GM19043 (cell line): ENCODE data around the gene EIF2S2.

Experiments used
- ATAC-seq: cut with Tn5 transposase; IDR thresholded peaks from one replicate; pipeline ENCODE4 v1.9.1; 2021; ENCODE audit warnings: low read depth; ENCODE audit not compliant: unreplicated experiment

The EIF2S2 gene

DNA sequence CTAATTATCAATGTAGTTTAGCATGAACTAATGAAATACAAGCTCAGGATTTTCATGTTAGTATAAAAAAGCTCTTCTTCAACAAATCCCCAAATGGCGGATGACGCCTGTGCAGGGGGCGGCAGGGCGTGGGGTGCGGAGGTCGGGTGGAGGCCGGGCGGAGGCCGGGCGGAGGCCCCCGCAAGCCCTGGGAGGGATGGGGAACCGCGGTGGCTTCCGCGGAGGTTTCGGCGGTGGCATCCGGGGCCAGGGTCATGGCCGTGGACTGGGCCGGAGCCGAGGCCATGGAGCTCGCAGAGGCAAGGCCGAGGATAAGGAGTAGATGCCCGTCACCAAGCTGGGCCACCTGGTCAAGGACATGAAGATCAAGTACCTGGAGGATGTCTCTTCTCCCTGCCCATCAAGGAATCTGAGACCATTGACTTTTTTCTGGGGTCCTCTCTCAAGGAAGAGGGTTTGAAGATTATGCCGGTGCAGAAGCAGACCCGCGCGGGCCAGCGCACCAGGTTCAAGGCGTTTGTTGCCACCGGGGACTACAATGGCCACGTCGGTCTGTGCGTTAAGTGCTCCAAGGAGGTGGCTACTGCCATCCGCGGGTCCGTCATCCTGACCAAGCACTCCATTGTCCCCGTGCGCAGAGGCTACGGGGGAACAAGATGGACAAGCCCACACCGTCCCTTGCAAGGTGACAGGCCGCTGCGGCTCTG, 10.4 kb upstream of the EIF2S2 start:
- ATAC-seq = no peak

GRCh38 chr20:34120213-34120612, 8.2 kb upstream of the EIF2S2 start:
- no peak for ATAC-seq

DNA sequence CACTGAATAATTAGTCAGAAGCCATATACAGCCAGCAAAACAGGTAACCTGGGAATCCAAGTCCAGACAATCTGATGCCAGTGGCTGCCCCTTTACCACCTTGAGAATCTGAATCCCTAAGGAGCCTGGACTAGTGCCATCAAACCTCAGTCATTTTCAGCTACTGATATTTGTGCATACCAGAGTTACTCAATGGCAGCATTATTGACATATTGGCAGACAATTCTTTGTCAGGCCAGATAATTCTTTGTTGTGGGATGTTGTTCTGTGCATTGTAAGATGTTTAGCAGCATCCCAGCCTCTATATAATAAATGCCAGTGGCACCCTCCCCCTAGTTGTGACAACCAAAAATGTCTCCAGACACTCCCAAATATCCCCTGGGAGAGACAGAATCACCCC, 3.2 kb upstream of the EIF2S2 start:
- no peak for ATAC-seq

- ATAC-seq = no peak
Measured at GRCh38 chr20:34114809-34115208, 2.8 kb upstream of the EIF2S2 start.

DNA sequence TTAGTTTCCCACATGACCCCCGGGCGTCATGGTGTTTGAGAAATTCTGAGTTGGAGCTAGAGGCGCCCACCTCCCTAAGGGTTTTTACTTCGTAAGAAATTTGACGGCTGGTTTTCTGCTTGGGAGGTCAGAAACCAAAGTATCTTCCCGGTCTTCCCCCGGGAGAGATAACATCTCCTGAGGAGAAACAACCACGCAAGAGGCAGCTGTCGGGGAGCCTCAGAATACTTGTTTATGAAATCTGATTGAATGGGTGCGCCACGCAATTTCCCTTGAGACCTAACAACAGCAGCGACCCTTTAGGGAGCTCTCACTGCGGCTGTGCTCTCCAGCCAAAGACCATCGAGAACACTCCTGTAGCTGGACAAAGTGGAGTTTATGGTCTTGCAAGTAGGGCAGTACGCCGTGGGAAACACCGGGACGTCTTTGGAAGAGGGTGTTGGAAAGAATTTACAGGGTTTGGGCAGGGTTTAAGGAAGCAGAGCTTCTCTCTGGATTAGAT, 608 bp upstream of the EIF2S2 start:
- no peak for ATAC-seq

DNA sequence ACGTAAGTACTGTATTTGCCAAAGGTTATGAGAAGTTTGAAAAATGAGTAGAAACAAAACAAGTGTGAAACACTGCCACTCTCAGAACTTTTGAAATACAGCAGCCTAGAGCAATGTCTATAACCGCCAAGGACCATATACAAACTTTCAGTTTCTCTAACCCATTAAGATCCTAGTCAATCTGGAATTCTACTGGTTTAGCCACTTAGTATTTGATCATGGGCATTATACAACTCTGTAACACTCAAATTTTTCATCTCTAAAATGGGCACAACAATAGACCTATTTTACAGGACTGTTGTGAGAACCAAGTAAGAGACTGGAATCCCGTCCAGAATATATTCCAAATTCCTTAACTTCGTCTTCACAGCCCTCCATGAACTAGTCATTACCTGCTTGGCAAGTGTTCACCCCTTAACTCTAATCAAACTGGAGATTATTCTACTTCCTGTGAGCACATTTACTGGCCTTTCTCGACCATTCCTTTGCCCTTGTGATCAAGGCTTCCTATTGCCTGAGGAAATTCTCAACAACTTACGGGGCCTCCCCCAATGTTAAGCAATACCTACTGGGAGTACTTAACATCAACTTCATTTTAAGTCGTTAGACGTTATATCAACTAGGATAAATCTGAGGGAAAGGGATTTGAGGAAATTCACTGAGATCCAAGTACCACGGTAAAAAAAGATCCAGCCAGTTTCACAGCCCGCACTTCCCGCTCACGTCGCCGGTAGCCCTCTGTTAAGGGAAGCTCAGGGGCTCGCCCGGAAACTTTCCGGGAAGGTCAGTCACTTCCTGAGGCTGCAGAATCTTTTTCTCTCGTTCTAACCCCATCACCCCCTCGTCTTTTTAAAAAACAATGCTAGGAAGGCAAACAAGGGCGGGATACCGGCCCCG, 1.1 kb downstream of the EIF2S2 start:
- ATAC-seq = no peak

GRCh38 chr20:34110025-34110744, 1.9 kb downstream of the EIF2S2 start:
- no peak for ATAC-seq

- no peak for ATAC-seq
Measured at GRCh38 chr20:34109442-34109841, 2.6 kb downstream of the EIF2S2 start.

GRCh38 chr20:34108616-34109174, 3.3 kb downstream of the EIF2S2 start:
- ATAC-seq = no peak

DNA sequence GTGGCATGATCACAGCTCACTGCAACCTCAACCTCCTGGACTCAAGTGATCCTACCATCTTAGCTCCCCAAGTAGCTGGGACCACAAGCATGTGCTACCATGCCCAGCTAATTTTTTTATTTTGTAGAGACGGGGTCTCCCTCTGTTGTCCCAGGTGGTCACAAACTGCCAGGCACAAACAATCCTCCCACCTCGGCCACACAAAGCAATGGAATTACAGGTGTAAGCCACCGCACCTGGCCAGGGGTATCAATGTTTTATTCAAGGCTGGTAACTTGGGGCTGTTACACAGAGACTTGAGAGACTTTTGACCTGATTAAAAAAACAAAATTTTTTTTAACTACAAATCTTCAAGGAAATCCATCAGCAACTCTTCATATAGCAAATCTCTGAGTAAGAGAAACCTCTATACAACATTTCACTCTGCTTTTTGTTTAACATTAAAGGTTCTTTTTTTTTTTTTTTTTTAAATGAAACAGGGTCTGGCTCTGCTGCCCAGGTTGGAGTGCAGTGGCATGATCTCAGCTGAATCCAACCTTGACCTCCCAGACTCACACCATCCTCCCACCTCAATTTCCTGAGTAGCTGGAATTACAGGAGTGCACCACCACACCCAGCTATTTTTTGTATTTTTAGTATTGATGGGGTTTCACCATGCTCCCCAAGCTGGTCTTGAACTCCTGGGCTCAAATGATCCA, 5.9 kb downstream of the EIF2S2 start:
- no peak for ATAC-seq

DNA sequence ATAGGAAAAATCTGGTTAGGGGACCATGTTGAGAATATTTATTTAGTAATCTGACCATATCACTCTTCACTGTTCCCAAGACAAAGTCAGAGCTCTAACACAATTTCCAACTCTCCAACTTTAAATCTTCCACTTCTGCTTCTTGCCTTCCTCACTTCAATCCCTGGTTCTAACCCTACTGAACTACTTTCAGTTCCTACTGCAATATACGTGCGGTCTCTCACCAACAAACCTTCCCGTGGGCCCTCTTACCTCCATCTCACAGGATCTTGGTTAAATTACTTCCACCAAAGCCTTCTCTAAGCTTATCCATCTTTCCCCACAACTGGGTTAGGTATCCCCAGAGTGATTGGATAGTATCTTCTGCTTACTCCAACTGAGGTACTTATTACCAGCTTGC, 8.0 kb downstream of the EIF2S2 start:
- ATAC-seq = no peak

- no peak for ATAC-seq
Measured at GRCh38 chr20:34102342-34102741, 9.7 kb downstream of the EIF2S2 start.

DNA sequence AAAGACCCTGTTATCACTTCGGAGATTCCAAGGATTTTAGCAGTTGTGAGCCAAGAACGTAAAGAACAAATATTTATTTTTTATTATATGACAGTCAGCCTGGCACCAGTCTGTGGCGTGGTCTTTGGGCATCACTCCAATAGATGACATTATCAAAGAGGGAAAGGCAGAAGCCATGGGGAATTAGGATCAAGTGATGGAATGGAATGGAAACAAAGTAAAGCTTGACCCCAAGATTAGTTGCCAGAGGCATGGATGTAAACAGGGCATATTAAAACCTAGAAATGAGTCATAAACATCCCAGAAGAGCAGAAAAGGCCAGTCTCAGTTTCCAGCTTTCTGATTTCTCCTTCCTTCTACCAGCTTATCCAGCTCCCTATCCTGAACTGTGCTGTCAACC, 11.5 kb downstream of the EIF2S2 start:
- ATAC-seq = no peak

DNA sequence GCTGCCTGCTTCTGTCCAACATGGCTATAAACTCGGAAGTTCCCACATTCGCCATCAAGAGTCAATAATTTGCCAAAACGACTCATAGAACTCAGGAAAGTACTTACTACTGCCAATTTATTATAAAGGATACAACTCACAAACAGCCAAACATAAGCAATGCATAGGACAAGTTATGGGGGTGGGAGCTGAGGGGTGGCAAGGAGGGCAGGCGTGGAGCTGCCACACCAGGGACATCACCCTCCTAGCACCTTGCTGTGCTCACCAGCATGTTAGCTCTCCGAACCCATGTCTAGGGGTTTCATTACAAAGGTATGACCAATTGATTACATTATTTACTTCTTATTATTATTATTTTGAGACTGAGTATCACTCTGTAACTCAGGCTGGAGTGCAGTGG, 12.4 kb downstream of the EIF2S2 start:
- ATAC-seq = no peak

DNA sequence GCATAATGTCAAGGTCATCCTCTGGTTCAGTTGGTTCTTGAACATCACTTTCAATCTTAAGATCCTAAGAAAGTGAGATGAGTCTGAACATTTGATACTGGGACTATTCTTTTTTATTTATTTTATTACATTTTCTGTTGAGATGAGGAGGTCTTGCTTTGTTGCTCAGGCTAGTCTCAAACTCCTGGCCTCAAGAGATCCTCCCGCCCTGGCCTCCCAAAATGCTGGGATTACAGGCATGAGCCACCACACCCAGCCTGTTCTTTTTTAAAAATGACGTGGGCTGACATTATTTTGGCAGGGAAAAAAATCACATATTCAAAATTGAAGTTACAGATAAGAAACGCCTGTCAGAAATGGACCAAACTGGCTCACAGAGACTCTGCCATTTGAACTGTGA, 13.5 kb downstream of the EIF2S2 start:
- ATAC-seq = no peak

DNA sequence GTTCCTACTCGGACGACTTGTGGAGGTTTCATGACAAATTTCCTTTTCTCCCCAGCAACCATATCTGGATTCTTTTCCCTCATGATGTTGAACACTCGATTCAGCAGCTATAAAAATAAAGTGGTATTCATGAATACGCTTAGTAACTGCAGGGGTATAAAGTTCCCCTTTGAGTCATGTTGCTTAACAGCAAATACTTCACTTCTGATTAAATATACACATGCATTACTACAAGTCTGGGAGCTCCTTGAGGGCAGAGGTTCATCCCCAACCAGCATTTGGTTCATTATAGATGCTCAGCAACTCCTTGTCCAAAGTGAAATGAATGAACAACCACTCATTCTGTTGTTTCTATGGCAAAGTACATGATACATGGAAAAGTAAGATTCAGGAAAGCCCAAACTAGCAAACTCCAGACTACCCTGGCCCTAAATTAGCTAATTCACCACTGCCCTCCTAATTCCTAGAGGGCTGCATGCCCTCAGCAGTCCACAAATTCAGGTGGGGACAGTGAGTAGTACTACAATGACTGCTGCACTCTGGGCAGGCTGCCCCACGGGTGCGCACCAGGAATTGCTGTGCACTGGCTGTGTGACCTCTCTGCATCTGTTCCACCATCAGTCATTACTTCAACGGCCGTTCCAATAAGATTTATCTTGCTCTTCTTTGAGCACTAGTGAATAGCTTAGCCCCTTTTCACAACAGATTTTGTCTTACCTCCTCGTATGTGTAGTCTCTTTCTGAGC, 15.2 kb downstream of the EIF2S2 start:
- no peak for ATAC-seq

- ATAC-seq = no peak
Measured at GRCh38 chr20:34095825-34096224, 16.2 kb downstream of the EIF2S2 start.

GRCh38 chr20:34093895-34094294, 18.1 kb downstream of the EIF2S2 start:
- no peak for ATAC-seq

DNA sequence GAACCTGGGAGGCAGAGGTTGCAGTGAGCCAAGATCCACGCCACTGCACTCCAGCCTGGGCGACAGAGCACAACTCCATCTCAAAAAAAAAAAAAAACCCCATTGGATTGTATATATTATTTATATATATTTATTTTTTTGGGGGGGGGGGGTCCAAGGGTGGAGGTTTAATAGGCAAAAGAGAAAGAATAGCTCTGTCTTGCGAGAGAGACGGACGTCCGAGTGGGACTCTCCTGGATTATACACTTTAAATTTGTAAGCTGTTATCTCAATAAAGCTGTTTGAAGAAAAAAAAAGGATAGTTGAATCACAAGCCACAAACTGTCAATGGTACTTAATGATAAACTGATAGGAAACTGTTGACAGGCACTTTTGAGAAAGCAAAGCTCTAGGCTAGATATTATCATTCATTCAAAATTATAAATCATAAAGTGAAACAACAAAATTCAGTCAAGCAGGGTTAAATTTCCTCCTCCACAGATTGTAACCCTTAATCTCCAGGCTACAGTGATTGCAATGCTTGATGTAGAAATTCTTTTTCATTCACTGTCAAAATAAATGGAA, 20.3 kb downstream of the EIF2S2 start:
- ATAC-seq = no peak
